Fibroblast of villous mesenchyme (primary cell): Measurements from ENCODE around the gene CHEK1. TPM values are rescaled to one million over a fixed set of nuclear protein-coding genes. Genes with fewer than 3 reads are reported as not detected.
A peak's percentile ranks its signal among the peaks of the same experiment; 100 is the strongest.
"Not testable (repeated sequence)": the region's sequence is repeated elsewhere in the genome, so short reads cannot be mapped to it uniquely, and the experiment has no call there.

Experiments used
- DNase-seq: peaks from one replicate; pipeline ENCODE4 v3.0.0-alpha.2; 2010; ENCODE audit warnings: low read depth
- H3K4me3 ChIP-seq: 2 replicates; pipeline ENCODE4 v1.5.1; 2011; ENCODE audit warnings: low read depth, mild to moderate bottlenecking, low read length
- total RNA-seq: library from RNA; depleted of rRNA; stranded (reverse); fragments of >200 nt; gene quantifications from 2 replicates; pipeline ENCODE4 v1.2.3, GENCODE V29; 2012
- TF ChIP-seq, protein P1 (sequence below): IDR thresholded peaks from 2 replicates; pipeline ENCODE4 v1.5.1; 2012; ENCODE audit warnings: low read depth, mild to moderate bottlenecking, low read length; ENCODE audit not compliant: insufficient read depth

The CHEK1 gene
- 31.9 and 53.1 TPM in 2 replicates for total RNA-seq

DNA sequence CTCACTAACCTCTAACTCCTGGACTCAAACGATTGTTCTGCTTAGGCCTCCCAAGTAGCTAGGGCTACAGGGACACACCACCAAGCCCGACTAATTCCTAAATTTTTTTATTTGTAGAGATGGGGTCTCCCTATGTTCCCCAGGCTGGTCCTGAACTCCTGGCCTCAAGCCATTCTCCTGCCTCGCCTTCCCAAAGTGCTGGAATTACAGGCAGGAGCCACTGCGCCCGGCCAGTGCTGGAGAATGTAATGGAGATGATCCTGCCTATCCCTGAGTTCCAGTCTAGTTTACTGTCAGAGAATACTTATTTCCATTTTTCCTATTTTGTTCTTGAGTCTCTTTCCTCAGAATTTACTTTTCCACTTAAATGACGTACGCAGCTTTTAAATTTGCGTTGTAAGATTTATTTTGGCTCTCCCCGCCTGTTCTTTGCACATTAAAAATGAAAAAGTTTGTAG is at the start of gene CHEK1:
CHEK1 (plus strand) TSS at position 408 of the 458 bp plus-strand sequence. CDS start 1,606 bp downstream, outside the sequence.
- TF ChIP-seq, protein P1, sequence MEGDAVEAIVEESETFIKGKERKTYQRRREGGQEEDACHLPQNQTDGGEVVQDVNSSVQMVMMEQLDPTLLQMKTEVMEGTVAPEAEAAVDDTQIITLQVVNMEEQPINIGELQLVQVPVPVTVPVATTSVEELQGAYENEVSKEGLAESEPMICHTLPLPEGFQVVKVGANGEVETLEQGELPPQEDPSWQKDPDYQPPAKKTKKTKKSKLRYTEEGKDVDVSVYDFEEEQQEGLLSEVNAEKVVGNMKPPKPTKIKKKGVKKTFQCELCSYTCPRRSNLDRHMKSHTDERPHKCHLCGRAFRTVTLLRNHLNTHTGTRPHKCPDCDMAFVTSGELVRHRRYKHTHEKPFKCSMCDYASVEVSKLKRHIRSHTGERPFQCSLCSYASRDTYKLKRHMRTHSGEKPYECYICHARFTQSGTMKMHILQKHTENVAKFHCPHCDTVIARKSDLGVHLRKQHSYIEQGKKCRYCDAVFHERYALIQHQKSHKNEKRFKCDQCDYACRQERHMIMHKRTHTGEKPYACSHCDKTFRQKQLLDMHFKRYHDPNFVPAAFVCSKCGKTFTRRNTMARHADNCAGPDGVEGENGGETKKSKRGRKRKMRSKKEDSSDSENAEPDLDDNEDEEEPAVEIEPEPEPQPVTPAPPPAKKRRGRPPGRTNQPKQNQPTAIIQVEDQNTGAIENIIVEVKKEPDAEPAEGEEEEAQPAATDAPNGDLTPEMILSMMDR: no peak
- H3K4me3 ChIP-seq: peak within 1 kb of the TSS; percentile 85
- no peak for DNase-seq

GRCh38 chr11:125577181-125577580 is 47.8 kb upstream of the CHEK1 start:
- not testable (repeated sequence) for H3K4me3 ChIP-seq, DNase-seq

DNA sequence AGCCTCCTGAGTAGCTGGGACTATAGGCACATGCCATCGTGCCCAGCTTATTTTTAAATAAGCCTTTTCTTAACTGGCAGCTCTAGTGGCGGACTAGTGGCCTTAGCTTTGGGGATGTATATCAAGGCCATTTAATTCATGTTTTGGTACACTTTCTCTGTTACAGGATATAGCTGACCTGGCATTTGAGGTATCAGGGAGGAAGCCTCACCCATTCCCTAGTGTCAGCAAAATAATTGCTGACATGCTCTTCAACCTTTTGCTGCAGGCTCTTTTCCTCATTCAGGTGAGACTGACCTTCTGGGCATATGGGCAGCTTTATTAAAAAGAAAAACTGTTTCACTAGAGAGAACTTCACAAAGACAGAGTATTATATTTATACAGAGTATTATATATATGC is 46.2 kb upstream of the CHEK1 start:
- no peak for DNase-seq
- TF ChIP-seq, protein P1: no peak
- no peak overlapping the region for H3K4me3 ChIP-seq

DNA sequence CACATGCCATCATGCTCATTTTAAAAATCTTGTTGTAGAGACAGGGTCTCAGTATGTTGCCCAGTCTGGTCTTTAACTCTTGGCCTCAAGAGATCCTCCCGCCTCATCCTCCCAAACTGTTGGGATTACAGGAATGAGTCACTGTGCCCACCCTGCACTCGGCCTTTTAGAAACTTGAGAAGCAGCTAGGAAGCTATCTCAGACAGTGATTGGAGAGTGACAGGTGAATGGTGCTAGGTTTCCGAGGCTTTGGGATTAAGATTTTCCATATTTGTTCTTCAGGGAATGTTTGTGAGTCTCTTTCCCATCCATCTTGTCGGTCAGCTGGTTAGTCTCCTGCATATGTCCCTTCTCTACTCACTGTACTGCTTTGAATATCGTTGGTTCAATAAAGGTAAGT is 45.2 kb upstream of the CHEK1 start:
- no peak for DNase-seq
- TF ChIP-seq, protein P1: no peak
- H3K4me3 ChIP-seq: no peak overlapping the region

GRCh38 chr11:125583496-125583895 is 41.5 kb upstream of the CHEK1 start:
- H3K4me3 ChIP-seq: no peak overlapping the region
- no peak for DNase-seq
- TF ChIP-seq, protein P1: no peak

- H3K4me3 ChIP-seq: no peak overlapping the region
- TF ChIP-seq, protein P1: no peak
- DNase-seq: no peak
These were observed 39.5 kb upstream of the CHEK1 start for GRCh38 chr11:125585487-125585886.

GRCh38 chr11:125586623-125587022 is 38.3 kb upstream of the CHEK1 start:
- TF ChIP-seq, protein P1: no peak

More at GRCh38 chr11:125586623-125587022, 38.3 kb upstream of the CHEK1 start:
- no peak for DNase-seq
- H3K4me3 ChIP-seq: no peak overlapping the region
